Retinal pigment epithelial cell (primary cell): ENCODE data around the gene RPL36AL.

Source experiments
- DNase-seq: peaks from one replicate; pipeline ENCODE4 v3.0.0-alpha.2; 2010; ENCODE audit warnings: low read depth
- H3K4me3 ChIP-seq: 2 replicates; pipeline ENCODE4 v1.5.1; 2011; ENCODE audit warnings: mild to moderate bottlenecking, low read length, control low read depth, moderate library complexity
- TF ChIP-seq, protein P1 (sequence below): conservative IDR thresholded peaks from 2 replicates; pipeline ENCODE4 v1.5.1; 2011; ENCODE audit warnings: low read depth, low read length, control low read depth, inconsistent platforms

The RPL36AL gene

GRCh38 chr14:49640540-49641417 lies 20.4 kb upstream of the RPL36AL start:
- TF ChIP-seq, protein P1, sequence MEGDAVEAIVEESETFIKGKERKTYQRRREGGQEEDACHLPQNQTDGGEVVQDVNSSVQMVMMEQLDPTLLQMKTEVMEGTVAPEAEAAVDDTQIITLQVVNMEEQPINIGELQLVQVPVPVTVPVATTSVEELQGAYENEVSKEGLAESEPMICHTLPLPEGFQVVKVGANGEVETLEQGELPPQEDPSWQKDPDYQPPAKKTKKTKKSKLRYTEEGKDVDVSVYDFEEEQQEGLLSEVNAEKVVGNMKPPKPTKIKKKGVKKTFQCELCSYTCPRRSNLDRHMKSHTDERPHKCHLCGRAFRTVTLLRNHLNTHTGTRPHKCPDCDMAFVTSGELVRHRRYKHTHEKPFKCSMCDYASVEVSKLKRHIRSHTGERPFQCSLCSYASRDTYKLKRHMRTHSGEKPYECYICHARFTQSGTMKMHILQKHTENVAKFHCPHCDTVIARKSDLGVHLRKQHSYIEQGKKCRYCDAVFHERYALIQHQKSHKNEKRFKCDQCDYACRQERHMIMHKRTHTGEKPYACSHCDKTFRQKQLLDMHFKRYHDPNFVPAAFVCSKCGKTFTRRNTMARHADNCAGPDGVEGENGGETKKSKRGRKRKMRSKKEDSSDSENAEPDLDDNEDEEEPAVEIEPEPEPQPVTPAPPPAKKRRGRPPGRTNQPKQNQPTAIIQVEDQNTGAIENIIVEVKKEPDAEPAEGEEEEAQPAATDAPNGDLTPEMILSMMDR, result no peak
- H3K4me3 ChIP-seq, result no peak overlapping the region
- DNase-seq, result no peak

- no peak for DNase-seq
- H3K4me3 ChIP-seq, result no peak overlapping the region
- TF ChIP-seq, protein P1, result no peak
Observed at GRCh38 chr14:49637534-49638078, 17.2 kb upstream of the RPL36AL start.

DNA sequence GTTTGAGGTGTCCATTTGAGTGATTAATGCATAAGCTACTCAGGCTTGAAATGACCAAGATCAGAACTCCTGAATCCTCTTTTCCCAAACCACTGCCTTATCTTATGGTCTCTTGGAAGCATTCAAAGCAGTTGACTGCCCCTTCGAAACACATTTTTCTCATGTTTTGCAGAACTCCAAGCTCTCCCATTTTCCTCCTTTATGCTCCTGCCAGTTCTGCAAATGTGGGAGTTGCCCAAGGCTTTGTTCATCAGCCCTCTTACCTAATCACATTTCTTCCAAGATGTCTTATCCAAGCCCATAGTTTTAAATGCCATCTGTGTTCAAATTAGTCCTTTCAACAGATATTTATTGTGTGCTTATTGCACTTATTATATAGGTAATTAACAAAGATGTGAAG lies 16.4 kb upstream of the RPL36AL start:
- DNase-seq, result no peak
- TF ChIP-seq, protein P1, result no peak
- no peak overlapping the region for H3K4me3 ChIP-seq

- peak within 1 kb of the TSS; percentile 92 for H3K4me3 ChIP-seq
- TF ChIP-seq, protein P1, result no peak
- DNase-seq, result peak; percentile 62
Observed at GRCh38 chr14:49634547-49635334, 14.3 kb upstream of the RPL36AL start, which contains the start of gene DNAAF2. Gene DNAAF2 (minus strand): TSS chr14:49635244. CDS start chr14:49635149, 95 bp downstream.

DNA sequence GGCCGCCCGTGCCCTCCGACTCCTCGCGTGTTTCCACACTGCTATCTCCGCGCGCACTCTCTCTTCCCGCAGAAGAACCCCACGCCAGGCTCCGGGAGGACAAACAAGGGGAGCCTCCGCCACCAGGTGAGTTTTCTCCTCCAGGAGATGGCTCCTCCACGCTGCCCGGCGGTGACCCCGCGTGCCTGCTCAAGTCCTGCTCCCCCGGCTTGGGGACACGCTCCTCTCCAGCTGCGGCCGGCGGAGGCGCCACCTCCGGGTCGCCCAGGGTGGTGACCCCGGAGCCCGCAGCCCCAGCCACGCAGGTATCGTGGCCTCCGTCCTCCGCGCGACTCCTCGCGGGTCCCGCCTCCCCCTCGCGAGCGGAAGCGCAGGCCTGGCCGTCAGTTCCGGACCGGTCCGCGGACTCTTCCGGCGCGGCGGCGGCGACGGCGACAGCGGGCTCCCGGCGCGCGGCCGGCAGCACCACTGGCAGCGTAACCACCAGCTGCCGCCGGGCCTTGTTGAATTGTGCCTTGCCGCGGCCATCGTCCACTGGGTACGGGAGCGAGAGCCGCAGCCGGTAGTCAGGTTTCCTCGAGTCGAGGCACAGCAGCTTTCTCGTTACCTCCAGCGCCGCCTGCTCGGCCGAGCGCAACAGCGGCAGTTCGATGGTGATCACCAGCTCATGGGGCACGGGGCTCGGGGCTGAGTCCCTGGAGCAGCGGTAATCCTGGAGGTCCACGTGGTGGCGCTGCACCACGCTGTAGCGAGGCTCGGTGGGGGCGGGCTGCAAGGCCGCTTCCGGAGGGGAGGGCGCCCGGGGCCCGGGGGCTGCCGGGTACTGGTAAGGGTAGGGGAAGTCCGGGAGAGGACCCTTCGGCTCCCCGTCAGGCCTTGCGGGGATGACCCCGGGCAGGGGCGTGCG lies 13.5 kb upstream of the RPL36AL start:
- peak; percentile 85 for DNase-seq
- peak overlapping the region; percentile 92 for H3K4me3 ChIP-seq
- TF ChIP-seq, protein P1, result peak; percentile 69

DNA sequence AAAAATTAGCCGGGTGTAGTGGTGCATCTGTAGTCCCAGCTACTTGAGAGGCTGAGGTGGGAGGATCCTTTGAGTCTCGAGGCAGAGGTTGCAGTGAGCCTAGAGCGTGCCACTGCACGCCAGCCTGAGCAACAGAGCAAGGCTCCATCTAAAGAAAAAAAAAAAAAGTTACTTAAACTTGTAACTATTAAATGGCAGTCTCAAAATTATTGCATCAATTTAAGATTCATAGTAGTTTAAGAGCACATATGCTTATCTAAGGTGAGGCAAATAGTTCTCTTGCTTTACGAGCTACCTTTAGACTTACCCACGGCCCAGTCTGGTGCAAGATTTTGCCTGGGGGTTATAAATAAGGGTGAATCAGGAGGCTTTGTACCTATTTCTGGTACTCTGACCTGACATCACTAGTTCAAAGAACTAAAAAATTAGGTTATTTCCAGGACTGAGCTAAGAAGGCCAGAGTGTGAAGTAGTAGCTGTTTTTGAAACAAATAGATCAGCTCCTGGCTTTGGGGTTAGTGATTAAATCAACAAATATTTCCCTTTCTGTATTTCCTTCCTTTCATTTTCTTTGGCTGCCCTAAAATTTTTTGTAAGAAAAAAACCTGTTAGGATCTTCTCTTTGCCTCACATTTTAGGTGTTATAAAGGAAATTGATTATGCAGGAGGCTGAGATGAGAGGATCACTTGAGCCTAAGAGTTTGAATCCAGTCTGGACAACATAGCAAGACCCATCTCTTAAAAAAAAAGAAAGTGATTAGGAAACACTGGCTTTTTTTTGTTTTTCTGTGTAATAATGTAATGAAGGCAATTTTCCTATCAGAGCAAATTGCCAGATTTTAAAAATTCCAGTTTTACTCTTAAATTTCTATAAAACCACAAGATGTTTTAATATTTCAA lies 3.8 kb upstream of the RPL36AL start:
- no peak for DNase-seq
- H3K4me3 ChIP-seq, result no peak overlapping the region

More for the DNA sequence above, 3.8 kb upstream of the RPL36AL start:
- TF ChIP-seq, protein P1, result no peak
